Endothelial cell of umbilical vein (primary cell): ENCODE measurements around the gene TMEM19. TPM values are rescaled to one million over a fixed set of nuclear protein-coding genes. Genes with fewer than 3 reads are reported as not detected.

Source experiments
- BruUV-seq: library from RNA; stranded (reverse); fragments of 400-500 nt; replicated peaks from 2 replicates; lab custom pipeline; 2021; lab: Mats Ljungman, UMichigan
- CTCF ChIA-PET: fragments of 300-600, 350-600 bp; sonication (Branson Sonifier 250); formaldehyde crosslinking; loops from one replicate; lab custom pipeline; 2021; ENCODE audit warnings: antibody characterized with exemption, inconsistent platforms; lab: Charles Lee
- POLR2A ChIA-PET: fragments of 300-600, 350-600 bp; sonication (Branson Sonifier 250); formaldehyde crosslinking; loops from one replicate; lab custom pipeline; 2021; ENCODE audit warnings: antibody characterized with exemption, inconsistent platforms; lab: Charles Lee
- DNase-seq: peaks from one replicate; pipeline ENCODE4 v3.0.0-alpha.2; 2011; ENCODE audit warnings: low read depth, low spot score
- FAIRE-seq: peaks from 2 replicates; lab custom pipeline; 2011; peaks lifted over from hg19 to GRCh38; lab: Jason Lieb, UNC
- H2AFZ ChIP-seq: 2 replicates; pipeline ENCODE4 v1.6.0; 2012; ENCODE audit warnings: low read depth, low read length, control low read depth, inconsistent platforms
- H3K27ac ChIP-seq: 2 replicates; pipeline ENCODE4 v1.5.1; 2011; ENCODE audit warnings: low read depth, mild to moderate bottlenecking, control low read depth, low read length, moderate library complexity; ENCODE audit not compliant: insufficient read depth
- H3K27me3 ChIP-seq, 2 experiments: 2 replicates each; pipeline versions ENCODE4 v1.6.0 to v1.6.1; 2011; ENCODE audit warnings: low read length in 2 of 2, mixed read lengths in 1 of 2; ENCODE audit not compliant: control insufficient read depth in 2 of 2, insufficient read depth in 2 of 2
- H3K36me3 ChIP-seq, 2 experiments: 2 replicates in 1 of 2; 3 replicates in 1 of 2; pipeline ENCODE4 v1.5.1; 2011; ENCODE audit warnings: low read length in 2 of 2, mild to moderate bottlenecking in 1 of 2, moderate library complexity in 1 of 2; ENCODE audit not compliant: control insufficient read depth in 2 of 2, insufficient read depth in 2 of 2; ENCODE audit errors: extremely low read depth in 1 of 2
- H3K4me1 ChIP-seq: 3 replicates; pipeline ENCODE4 v1.5.1; 2011; ENCODE audit warnings: mild to moderate bottlenecking, low read length; ENCODE audit not compliant: control insufficient read depth, insufficient read depth; ENCODE audit errors: extremely low read depth
- H3K4me2 ChIP-seq: 2 replicates; pipeline ENCODE4 v1.6.1; 2011; ENCODE audit warnings: low read length, control low read depth, mixed read lengths; ENCODE audit not compliant: insufficient read depth
- H3K4me3 ChIP-seq, 3 experiments: fragments of 200-600 bp in 1 of 3; sonication (generic), shearing (Covaris generic) in 1 of 3; replicated peaks in 1 of 3; 2 replicates each; pipeline ENCODE4 v1.5.1; 2011 to 2016; ENCODE audit warnings: control low read depth in 3 of 3, low read length in 3 of 3, mild to moderate bottlenecking in 2 of 3, inconsistent platforms in 1 of 3, low read depth in 1 of 3, moderate library complexity in 1 of 3; ENCODE audit not compliant: insufficient read depth in 1 of 3
- H3K79me2 ChIP-seq: 2 replicates; pipeline ENCODE4 v1.6.0; 2012; ENCODE audit warnings: low read length, inconsistent platforms; ENCODE audit not compliant: control insufficient read depth, insufficient read depth
- H3K9ac ChIP-seq: replicated peaks from 2 replicates; pipeline ENCODE3; 2011; ENCODE audit warnings: low read length, control low read depth; ENCODE audit not compliant: insufficient read depth; ENCODE audit errors: extremely low read depth
- H3K9me1 ChIP-seq: replicated peaks from 3 replicates; pipeline ENCODE4 v1.6.0; 2011; ENCODE audit warnings: mild to moderate bottlenecking, low read length; ENCODE audit not compliant: control insufficient read depth, insufficient read depth; ENCODE audit errors: extremely low read depth
- H3K9me3 ChIP-seq: replicated peaks from 2 replicates; pipeline ENCODE4 v1.5.1; 2012; ENCODE audit warnings: low read length, inconsistent platforms; ENCODE audit not compliant: control insufficient read depth, insufficient read depth
- H4K20me1 ChIP-seq: replicated peaks from 2 replicates; pipeline ENCODE3; 2011; ENCODE audit warnings: mild to moderate bottlenecking, low read length; ENCODE audit not compliant: control insufficient read depth, insufficient read depth; ENCODE audit errors: extremely low read depth
- CTCF ChIP-seq, 2 donors: IDR thresholded peaks; 1 replicate in 1 of 2; 2 replicates in 1 of 2; pipeline ENCODE4 v1.5.1; 2011; ENCODE audit warnings: low read length in 2 of 2, mild to moderate bottlenecking in 2 of 2, moderate library complexity in 2 of 2, control low read depth in 1 of 2, inconsistent platforms in 1 of 2, low read depth in 1 of 2; ENCODE audit not compliant: insufficient read depth in 1 of 2; ENCODE audit errors: extremely low read depth in 1 of 2
- EZH2 ChIP-seq: IDR thresholded peaks from 2 replicates; pipeline ENCODE4 v1.6.1; 2012; ENCODE audit warnings: borderline replicate concordance, low read depth, mild to moderate bottlenecking, moderate library complexity, low read length, inconsistent platforms; ENCODE audit not compliant: severe bottlenecking
- FOS ChIP-seq: IDR thresholded peaks from 2 replicates; pipeline ENCODE4 v1.6.1; 2011; ENCODE audit warnings: mild to moderate bottlenecking, low read length, moderate library complexity, borderline replicate concordance; ENCODE audit not compliant: insufficient read depth
- GATA2 ChIP-seq: IDR thresholded peaks from 2 replicates; pipeline ENCODE4 v1.7.0; 2011; ENCODE audit warnings: low read depth, mild to moderate bottlenecking, moderate library complexity, mixed read lengths, low read length; ENCODE audit not compliant: insufficient read length, insufficient read depth
- JUN ChIP-seq: IDR thresholded peaks from 2 replicates; pipeline ENCODE4 v1.6.1; 2011; ENCODE audit warnings: borderline replicate concordance, low read depth; ENCODE audit not compliant: insufficient read length, insufficient read depth
- MAX ChIP-seq: IDR thresholded peaks from 2 replicates; pipeline ENCODE4 v1.6.1; 2011; ENCODE audit not compliant: insufficient read depth, insufficient read length
- MYC ChIP-seq: IDR thresholded peaks from one replicate; pipeline ENCODE4 v1.6.1; 2011; ENCODE audit warnings: mild to moderate bottlenecking, low read depth, low read length
- POLR2A ChIP-seq: IDR thresholded peaks from 2 replicates; pipeline ENCODE4 v1.6.1; 2012; ENCODE audit warnings: low read depth, mild to moderate bottlenecking, control low read depth, low read length
- POLR2AphosphoS5 ChIP-seq: IDR thresholded peaks from 2 replicates; pipeline ENCODE4 v1.6.1; 2012; ENCODE audit warnings: low read depth, mild to moderate bottlenecking, control low read depth, low read length, moderate library complexity; ENCODE audit not compliant: insufficient read depth
- dilution Hi-C: fragments of 300-500 bp; cut with MboI; formaldehyde crosslinking; loops from one replicate; pipeline ENCODE4 v1.15.0; 2019; ENCODE audit warnings: low sequenced_read_pairs; ENCODE audit not compliant: extremely low pct_ligation_motif_present
- intact Hi-C: fragments of 100-400 bp; cut with micrococcal nuclease; formaldehyde crosslinking; loops from one replicate; pipeline ENCODE4 v1.10.0; 2022
- polyA plus RNA-seq, 4 experiments: library from polyadenylated mRNA; depleted of rRNA in 3 of 4; stranded (reverse) in 3 of 4; unstranded in 1 of 4; fragments of >200 nt; gene quantifications; 2 replicates each; pipeline versions ENCODE4 v1.2.1 to v1.2.3, GENCODE V29; 2011 to 2012; ENCODE audit warnings: missing spikeins in 1 of 4
- total RNA-seq: library from RNA; stranded (reverse); gene quantifications from 2 replicates; pipeline ENCODE4 v1.2.3, GENCODE V29; 2021

The TMEM19 gene
- total and polyA plus RNA-seq, 2 donors (not counting 3 experiments of a cell fraction or from before 2014, with no cell fraction given): 20.4 to 23.8 TPM

- dilution Hi-C loops: no loop called here
- POLR2A ChIA-PET: interaction anchor here (1.2 to 2.4 kb wide), 4 partner anchors 17 to 91 kb away, joined by 3 to 18 read pairs (median 4); partner anchors contain the start of genes RAB21 and TMEM19
- Histone ChIP-seq H3K4me3 (peak overlapping the region; percentile 81 to 98 (median 92)), H3K4me2 (peak overlapping the region; percentile 98), H3K9ac (peak overlapping the region; percentile 75), H3K27me3 (no peaks in the 10 kb centered on the region), H3K9me1 (no peaks in the 10 kb centered on the region), H3K36me3 (peaks cover 1 to 10% of the 10 kb centered on the region in 2 experiments), H4K20me1 (no peaks in the 10 kb centered on the region), H2AFZ (peak overlapping the region; percentile 64), H3K9me3 (no peaks in the 10 kb centered on the region), H3K27ac (peak overlapping the region; percentile 56), H3K79me2 (peaks cover 61% of the 10 kb centered on the region), H3K4me1 (peaks cover 17% of the 10 kb centered on the region)
- intact Hi-C loops: loop anchor here (1.0 to 2.0 kb wide), 4 partner anchors 23 to 91 kb away; partner anchors contain the start of genes RAB21 and TMEM19
- CTCF ChIA-PET: interaction anchor here (0.8 to 4.3 kb wide), 10 partner anchors 12 to 92 kb away, joined by 3 to 36 read pairs (median 4); partner anchors contain the start of genes RAB21 and TMEM19
- no TSS peak for BruUV-seq
- FAIRE-seq: no peak
- DNase-seq: peak; percentile 67
- TF ChIP-seq MYC (no peak), GATA2 (no peak), POLR2AphosphoS5 (no peak), JUN (no peak), CTCF (IDR thresholded peaks at IDR 0.05; ENCODE audit: extremely low read depth in 1 of 2, insufficient read depth in 1 of 2, low read depth in 1 of 2, low read length in 2 of 2) (no peak), FOS (no peak), POLR2A (no peak), EZH2 (no peak), MAX (no peak)
Measured at GRCh38 chr12:71662849-71663560, 22.9 kb upstream of the TMEM19 start.
